ENCODE results near the gene FSTL4.

FSTL4 gene

DNA sequence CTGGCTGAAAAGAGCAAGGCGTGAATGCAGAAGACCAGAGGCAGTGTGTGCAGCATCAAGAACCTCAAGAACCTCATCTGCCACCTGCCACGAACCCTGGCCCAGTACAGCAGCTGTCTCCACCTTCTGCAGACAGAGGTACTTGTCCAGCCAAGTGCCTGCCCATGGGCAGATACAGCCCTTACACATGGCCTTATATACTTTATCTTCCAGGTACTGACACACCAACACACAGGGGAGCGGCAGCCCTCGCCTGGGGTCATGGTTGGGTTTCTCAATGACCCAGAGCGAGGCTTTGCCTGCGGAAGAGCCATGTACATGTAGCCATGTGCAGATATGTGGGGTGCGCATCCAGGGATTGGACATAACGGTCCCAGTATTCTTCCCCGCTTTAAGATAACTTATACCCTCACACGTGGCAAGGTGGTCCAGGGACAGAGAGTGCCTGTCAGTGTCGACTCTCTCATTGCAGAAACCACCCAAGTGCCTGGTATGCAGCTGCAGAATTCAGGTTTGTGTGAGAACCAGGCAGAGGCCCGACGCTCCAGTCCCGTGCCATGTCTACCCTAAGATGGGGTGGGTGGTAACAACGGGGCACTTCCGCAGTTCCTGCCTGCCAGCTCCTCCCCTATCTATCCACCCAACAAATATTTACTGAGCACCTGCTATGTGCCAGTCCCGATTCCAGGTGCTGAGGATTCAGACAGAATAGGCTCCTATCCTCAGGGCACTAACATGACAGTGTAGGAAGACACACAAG lies 206.9 kb downstream of the FSTL4 start:
- Histone ChIP-seq H3K27ac (no peak overlapping the region), H2AFZ (ENCODE audit: low read depth) (no peak overlapping the region), H3K4me2 (no peak overlapping the region), H3K4me3 (IDR thresholded peaks at IDR 0.05; ENCODE audit: insufficient read depth, low read depth, low read length) (no peak overlapping the region), H3K36me3 (ENCODE audit: insufficient read depth) (no peaks in the 10 kb centered on the region), H3K79me2 (ENCODE audit: insufficient read depth, low read depth) (no peaks in the 10 kb centered on the region), H3K27me3 (ENCODE audit: insufficient read depth, low read depth) (no peaks in the 10 kb centered on the region), H3K9ac (no peak overlapping the region), H4K20me1 (ENCODE audit: insufficient read depth) (no peaks in the 10 kb centered on the region), H3K4me1 (ENCODE audit: low read depth, poor library complexity, severe bottlenecking) (no peaks in the 10 kb centered on the region)
- TF ChIP-seq CTCF (conservative IDR thresholded peaks at IDR 0.05; ENCODE audit: low read depth, low read length): no peak

GRCh38 chr5:133404724-133405123 lies 207.6 kb downstream of the FSTL4 start:
- H3K36me3 ChIP-seq (ENCODE audit: insufficient read depth): no peaks in the 10 kb centered on the region
- no peak overlapping the region for H3K9ac ChIP-seq
- no peak overlapping the region for H3K4me3 ChIP-seq (IDR thresholded peaks at IDR 0.05; ENCODE audit: insufficient read depth, low read depth, low read length)
- TF ChIP-seq CTCF (conservative IDR thresholded peaks at IDR 0.05; ENCODE audit: low read depth, low read length): no peak
- no peaks in the 10 kb centered on the region for H4K20me1 ChIP-seq (ENCODE audit: insufficient read depth)
- H3K27ac ChIP-seq: no peak overlapping the region
- no peak overlapping the region for H2AFZ ChIP-seq (ENCODE audit: low read depth)
- no peaks in the 10 kb centered on the region for H3K27me3 ChIP-seq (ENCODE audit: insufficient read depth, low read depth)
- H3K4me2 ChIP-seq: no peak overlapping the region
- H3K4me1 ChIP-seq (ENCODE audit: low read depth, poor library complexity, severe bottlenecking): no peaks in the 10 kb centered on the region
- H3K79me2 ChIP-seq (ENCODE audit: insufficient read depth, low read depth): no peaks in the 10 kb centered on the region

DNA sequence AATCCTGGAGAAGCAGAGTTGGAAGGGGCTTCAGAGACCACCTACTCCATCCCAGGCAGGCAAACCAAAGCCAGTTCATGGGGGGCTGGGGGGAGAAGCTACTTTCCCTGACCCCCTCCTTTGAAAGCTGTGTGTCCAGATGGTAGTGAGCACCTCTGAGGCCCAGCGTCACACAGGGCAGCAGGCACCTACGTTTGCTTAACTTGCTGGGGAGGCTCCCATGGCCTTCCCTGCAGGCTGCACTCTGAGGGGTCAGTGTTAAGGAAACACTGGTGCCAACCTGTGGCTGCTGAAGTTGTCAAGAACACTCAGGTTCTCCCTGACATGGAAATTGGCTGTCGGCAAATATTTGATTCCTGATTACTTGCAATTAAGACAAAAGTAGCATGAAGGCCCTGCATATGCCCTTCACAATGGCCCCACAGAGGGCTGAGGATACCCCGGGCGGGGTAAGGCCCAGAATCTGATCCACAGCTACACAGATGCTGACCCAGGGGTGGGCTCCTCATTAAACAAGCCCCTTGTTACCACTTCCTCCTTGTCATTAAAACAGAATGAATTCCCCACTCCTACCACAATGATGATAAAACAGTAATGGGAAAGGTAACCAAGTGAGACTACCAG lies 208.5 kb downstream of the FSTL4 start:
- Histone ChIP-seq H3K4me3 (IDR thresholded peaks at IDR 0.05; ENCODE audit: insufficient read depth, low read depth, low read length) (no peak overlapping the region), H2AFZ (ENCODE audit: low read depth) (no peak overlapping the region), H4K20me1 (ENCODE audit: insufficient read depth) (no peaks in the 10 kb centered on the region), H3K36me3 (ENCODE audit: insufficient read depth) (no peaks in the 10 kb centered on the region), H3K27me3 (ENCODE audit: insufficient read depth, low read depth) (no peaks in the 10 kb centered on the region), H3K4me2 (no peak overlapping the region), H3K4me1 (ENCODE audit: low read depth, poor library complexity, severe bottlenecking) (no peaks in the 10 kb centered on the region), H3K9ac (no peak overlapping the region), H3K79me2 (ENCODE audit: insufficient read depth, low read depth) (no peaks in the 10 kb centered on the region), H3K27ac (no peak overlapping the region)
- no peak for TF ChIP-seq CTCF (conservative IDR thresholded peaks at IDR 0.05; ENCODE audit: low read depth, low read length)

- H3K79me2 ChIP-seq (ENCODE audit: insufficient read depth, low read depth): no peaks in the 10 kb centered on the region
- H3K27ac ChIP-seq: no peak overlapping the region
- no peak overlapping the region for H3K9ac ChIP-seq
- no peak overlapping the region for H3K4me2 ChIP-seq
- H3K36me3 ChIP-seq (ENCODE audit: insufficient read depth): no peaks in the 10 kb centered on the region
- H2AFZ ChIP-seq (ENCODE audit: low read depth): no peak overlapping the region
- H3K4me3 ChIP-seq (IDR thresholded peaks at IDR 0.05; ENCODE audit: insufficient read depth, low read depth, low read length): no peak overlapping the region
- H3K27me3 ChIP-seq (ENCODE audit: insufficient read depth, low read depth): no peaks in the 10 kb centered on the region
- no peaks in the 10 kb centered on the region for H3K4me1 ChIP-seq (ENCODE audit: low read depth, poor library complexity, severe bottlenecking)
- TF ChIP-seq CTCF (conservative IDR thresholded peaks at IDR 0.05; ENCODE audit: low read depth, low read length): no peak
- H4K20me1 ChIP-seq (ENCODE audit: insufficient read depth): no peaks in the 10 kb centered on the region
Measured at GRCh38 chr5:133402775-133403174, 209.6 kb downstream of the FSTL4 start.

Data from KMS-11 (cell line).